GM19455 (cell line): ENCODE results near the gene CTSD.

Experiments used
- ATAC-seq: cut with Tn5 transposase; IDR thresholded peaks from one replicate; pipeline ENCODE4 v1.9.1; 2021; ENCODE audit not compliant: unreplicated experiment

CTSD gene

GRCh38 chr11:1732418-1733008 lies 31.2 kb downstream of the CTSD start:
- ATAC-seq, result no peak

- ATAC-seq, result no peak
Measured at GRCh38 chr11:1731451-1732059, 32.2 kb downstream of the CTSD start.

GRCh38 chr11:1730059-1730629 lies 33.6 kb downstream of the CTSD start:
- no peak for ATAC-seq

- ATAC-seq, result no peak
Measured at GRCh38 chr11:1729692-1730011, 34.1 kb downstream of the CTSD start.

GRCh38 chr11:1728931-1729691 lies 34.6 kb downstream of the CTSD start:
- no peak for ATAC-seq

GRCh38 chr11:1728301-1728700 lies 35.4 kb downstream of the CTSD start:
- ATAC-seq, result no peak

- ATAC-seq, result no peak
Measured at GRCh38 chr11:1727861-1728260, 35.9 kb downstream of the CTSD start.

GRCh38 chr11:1727096-1727690 lies 36.5 kb downstream of the CTSD start:
- ATAC-seq, result no peak

- ATAC-seq, result no peak
Measured at GRCh38 chr11:1719781-1720180, 43.9 kb downstream of the CTSD start.

- no peak for ATAC-seq
Measured at GRCh38 chr11:1718326-1718725, 45.4 kb downstream of the CTSD start.

- no peak for ATAC-seq
Measured at GRCh38 chr11:1717745-1718144, 46.0 kb downstream of the CTSD start.

- no peak for ATAC-seq
Measured at GRCh38 chr11:1714908-1715885, 48.5 kb downstream of the CTSD start.

GRCh38 chr11:1708716-1709115 lies 55.0 kb downstream of the CTSD start:
- ATAC-seq, result no peak

GRCh38 chr11:1707751-1708150 lies 56.0 kb downstream of the CTSD start:
- ATAC-seq, result no peak

GRCh38 chr11:1706634-1707400 lies 56.9 kb downstream of the CTSD start:
- no peak for ATAC-seq

GRCh38 chr11:1705126-1706052 lies 58.3 kb downstream of the CTSD start:
- ATAC-seq, result no peak

GRCh38 chr11:1703146-1703545 lies 60.6 kb downstream of the CTSD start:
- no peak for ATAC-seq
